Astrocyte (in vitro differentiated cells and primary cell): ENCODE results near the gene G6PC3. TPM values are rescaled to one million over a fixed set of nuclear protein-coding genes. Genes with fewer than 3 reads are reported as not detected.

Experiments used
- DNase-seq: peaks from one replicate; pipeline ENCODE4 v3.0.0-alpha.2; 2010; ENCODE audit warnings: low read depth
- FAIRE-seq: peaks from 2 replicates; lab custom pipeline; 2011; peaks lifted over from hg19 to GRCh38; lab: Jason Lieb, UNC
- H2AFZ ChIP-seq: 2 replicates; pipeline ENCODE4 v1.6.0; 2012; ENCODE audit warnings: low read depth, low read length, inconsistent platforms
- H3K27ac ChIP-seq: 2 replicates; pipeline ENCODE4 v1.5.1; 2011; ENCODE audit warnings: low read depth, low read length, inconsistent platforms
- H3K27me3 ChIP-seq: 2 replicates; pipeline ENCODE4 v1.6.0; 2011; ENCODE audit warnings: low read length, inconsistent platforms; ENCODE audit not compliant: insufficient read depth
- H3K36me3 ChIP-seq: 2 replicates; pipeline ENCODE4 v1.5.1; 2011; ENCODE audit warnings: low read length, inconsistent platforms; ENCODE audit not compliant: insufficient read depth
- H3K4me1 ChIP-seq: 2 replicates; pipeline ENCODE4 v1.5.1; 2011; ENCODE audit warnings: low read length, inconsistent platforms; ENCODE audit not compliant: insufficient read depth
- H3K4me2 ChIP-seq: 2 replicates; pipeline ENCODE4 v1.6.0; 2012; ENCODE audit warnings: low read length, inconsistent platforms
- H3K4me3 ChIP-seq: 2 replicates; pipeline ENCODE4 v1.5.1; 2011; ENCODE audit warnings: low read depth, mild to moderate bottlenecking, low read length, inconsistent platforms; ENCODE audit not compliant: insufficient read depth
- H3K79me2 ChIP-seq: 2 replicates; pipeline ENCODE4 v1.6.0; 2012; ENCODE audit warnings: mild to moderate bottlenecking, low read length, inconsistent platforms; ENCODE audit not compliant: insufficient read depth
- H3K9ac ChIP-seq: 2 replicates; pipeline ENCODE4 v1.6.0; 2012; ENCODE audit warnings: mild to moderate bottlenecking, low read length, inconsistent platforms
- H3K9me3 ChIP-seq: 2 replicates; pipeline ENCODE4 v1.5.1; 2012; ENCODE audit warnings: low read depth, mild to moderate bottlenecking, low read length, inconsistent platforms; ENCODE audit not compliant: insufficient read depth
- H4K20me1 ChIP-seq: 2 replicates; pipeline ENCODE4 v1.6.0; 2012; ENCODE audit warnings: low read length, inconsistent platforms; ENCODE audit not compliant: insufficient read depth
- H3K27ac Mint-ChIP-seq: one replicate; pipeline ENCODE4 v1.8.0; 2021; ENCODE audit warnings: mild to moderate bottlenecking, mixed read lengths; ENCODE audit not compliant: unreplicated experiment
- H3K27me3 Mint-ChIP-seq: one replicate; pipeline ENCODE4 v1.8.0; 2021; ENCODE audit warnings: low read depth, mixed read lengths; ENCODE audit not compliant: unreplicated experiment
- H3K36me3 Mint-ChIP-seq: one replicate; pipeline ENCODE4 v1.8.0; 2021; ENCODE audit warnings: low read depth, mixed read lengths; ENCODE audit not compliant: unreplicated experiment
- H3K4me1 Mint-ChIP-seq: one replicate; pipeline ENCODE4 v1.8.0; 2021; ENCODE audit warnings: low read depth, mixed read lengths; ENCODE audit not compliant: unreplicated experiment
- H3K4me3 Mint-ChIP-seq: one replicate; pipeline ENCODE4 v1.8.0; 2021; ENCODE audit warnings: mild to moderate bottlenecking, moderate library complexity, mixed read lengths; ENCODE audit not compliant: unreplicated experiment
- H3K9me3 Mint-ChIP-seq: one replicate; pipeline ENCODE4 v1.8.0; 2021; ENCODE audit warnings: mild to moderate bottlenecking, mixed read lengths; ENCODE audit not compliant: unreplicated experiment
- CTCF ChIP-seq: IDR thresholded peaks from 2 replicates; pipeline ENCODE4 v1.5.1; 2011; ENCODE audit warnings: low read depth, mild to moderate bottlenecking, inconsistent platforms, low read length, moderate library complexity; ENCODE audit not compliant: insufficient read depth
- EZH2 ChIP-seq: IDR thresholded peaks from 2 replicates; pipeline ENCODE4 v1.6.1; 2012; ENCODE audit warnings: mild to moderate bottlenecking, low read length, inconsistent platforms; ENCODE audit not compliant: insufficient read depth
- total RNA-seq: library from RNA; stranded (reverse); gene quantifications from 2 replicates; pipeline ENCODE4 v1.2.1, GENCODE V29; 2021

Gene G6PC3
- total RNA-seq, 1 donor from 2014 or later, result 94.5 TPM

GRCh38 chr17:44111777-44112176 is 41.2 kb downstream of the G6PC3 start:
- Mint-ChIP-seq H3K4me3 (no peak overlapping the region), H3K9me3 (no peaks in the 10 kb centered on the region), H3K4me1 (peaks cover 23% of the 10 kb centered on the region), H3K27ac (no peak overlapping the region), H3K27me3 (no peaks in the 10 kb centered on the region), H3K36me3 (peaks cover 8% of the 10 kb centered on the region)
- Histone ChIP-seq H3K27ac (no peak overlapping the region), H3K4me3 (no peak overlapping the region), H3K4me1 (peaks cover 48% of the 10 kb centered on the region), H3K36me3 (no peaks in the 10 kb centered on the region), H3K9ac (peak overlapping the region; percentile 77), H3K79me2 (peaks cover 18% of the 10 kb centered on the region), H3K9me3 (no peaks in the 10 kb centered on the region), H4K20me1 (peaks cover 61% of the 10 kb centered on the region), H2AFZ (no peak overlapping the region), H3K27me3 (no peaks in the 10 kb centered on the region), H3K4me2 (peak overlapping the region; percentile 78)
- TF ChIP-seq CTCF (no peak), EZH2 (no peak)
- no peak for FAIRE-seq
- no peak for DNase-seq

GRCh38 chr17:44112284-44113280 is 42.0 kb downstream of the G6PC3 start:
- DNase-seq (no peak), FAIRE-seq (no peak)
- H3K27me3 ChIP-seq, result no peaks in the 10 kb centered on the region
- no peak overlapping the region for H2AFZ ChIP-seq
- Mint-ChIP-seq H3K27me3 (no peaks in the 10 kb centered on the region), H3K27ac (no peak overlapping the region), H3K4me1 (peaks cover 22% of the 10 kb centered on the region), H3K36me3 (peaks cover 8% of the 10 kb centered on the region), H3K9me3 (no peaks in the 10 kb centered on the region), H3K4me3 (no peak overlapping the region)
- TF ChIP-seq EZH2 (no peak), CTCF (no peak)
- peaks cover 60% of the 10 kb centered on the region for H4K20me1 ChIP-seq
- H3K4me2 ChIP-seq, result no peak overlapping the region
- no peak overlapping the region for H3K9ac ChIP-seq
- H3K4me1 ChIP-seq, result peaks cover 46% of the 10 kb centered on the region
- no peak overlapping the region for H3K27ac ChIP-seq
- no peaks in the 10 kb centered on the region for H3K9me3 ChIP-seq
- no peaks in the 10 kb centered on the region for H3K36me3 ChIP-seq
- no peak overlapping the region for H3K4me3 ChIP-seq
- H3K79me2 ChIP-seq, result peaks cover 12% of the 10 kb centered on the region

- Histone ChIP-seq H3K36me3 (no peaks in the 10 kb centered on the region), H3K4me1 (peaks cover 38% of the 10 kb centered on the region), H3K79me2 (peaks cover 9% of the 10 kb centered on the region), H3K9me3 (no peaks in the 10 kb centered on the region), H4K20me1 (peaks cover 60% of the 10 kb centered on the region), H3K4me2 (no peak overlapping the region), H3K27ac (no peak overlapping the region), H3K4me3 (no peak overlapping the region), H2AFZ (no peak overlapping the region), H3K27me3 (no peaks in the 10 kb centered on the region), H3K9ac (no peak overlapping the region)
- no peak for DNase-seq
- no peak for FAIRE-seq
- Mint-ChIP-seq H3K36me3 (peaks cover 9% of the 10 kb centered on the region), H3K9me3 (no peaks in the 10 kb centered on the region), H3K27me3 (peaks cover under 1% of the 10 kb centered on the region), H3K4me1 (peaks cover 17% of the 10 kb centered on the region), H3K4me3 (no peak overlapping the region), H3K27ac (no peak overlapping the region)
- TF ChIP-seq EZH2, result no peak
- TF ChIP-seq CTCF, result no peak
Observed at GRCh38 chr17:44113382-44113781, 42.8 kb downstream of the G6PC3 start.
